ENCODE results near the gene UBE2U.

UBE2U gene

GRCh38 chr1:64295136-64295535, 91.7 kb downstream of the UBE2U start:
- no peak for DNase-seq (ENCODE audit: low spot score)

- no peak for DNase-seq (ENCODE audit: low spot score)
Observed at GRCh38 chr1:64295561-64295960, 92.1 kb downstream of the UBE2U start.

- no peak for DNase-seq (ENCODE audit: low spot score)
Observed at GRCh38 chr1:64296459-64296858, 93.0 kb downstream of the UBE2U start.

GRCh38 chr1:64302194-64302593, 98.8 kb downstream of the UBE2U start:
- DNase-seq (ENCODE audit: low spot score), result no peak

- no peak for DNase-seq (ENCODE audit: low spot score)
Observed at GRCh38 chr1:64302971-64303370, 99.5 kb downstream of the UBE2U start.

GRCh38 chr1:64304823-64305222, 101.4 kb downstream of the UBE2U start:
- no peak for DNase-seq (ENCODE audit: low spot score)

- DNase-seq (ENCODE audit: low spot score), result no peak
Observed at GRCh38 chr1:64308866-64309265, 105.4 kb downstream of the UBE2U start.

GRCh38 chr1:64309431-64309831, 106.0 kb downstream of the UBE2U start:
- DNase-seq (ENCODE audit: low spot score), result no peak

GRCh38 chr1:64310760-64311159, 107.3 kb downstream of the UBE2U start:
- no peak for DNase-seq (ENCODE audit: low spot score)

GRCh38 chr1:64312431-64312830, 109.0 kb downstream of the UBE2U start:
- DNase-seq (ENCODE audit: low spot score), result no peak

- DNase-seq (ENCODE audit: low spot score), result no peak
Observed at GRCh38 chr1:64315402-64315801, 112.0 kb downstream of the UBE2U start.
